DOHH2 (cell line): ENCODE results near the gene OSBPL8.

ENCODE experiments used
- CTCF ChIP-seq: fragments of 200-600 bp; sonication (generic); IDR thresholded peaks from one replicate; pipeline ENCODE4 v1.5.1; 2014; ENCODE audit warnings: antibody characterized with exemption, mild to moderate bottlenecking, low read depth, low read length; ENCODE audit not compliant: poor library complexity, severe bottlenecking
- EZH2phosphoT487 ChIP-seq: fragments of 200-600 bp; sonication (generic); IDR thresholded peaks from 2 replicates; pipeline ENCODE4 v1.6.1; 2017; ENCODE audit warnings: borderline replicate concordance, mild to moderate bottlenecking, antibody characterized with exemption, low read length, moderate library complexity, mixed read lengths

GRCh38 chr12:76478045-76478444 is 81.5 kb downstream of the OSBPL8 start:
- TF ChIP-seq CTCF (no peak), EZH2phosphoT487 (no peak)
